HPDE6-E6E7 (cell line): ENCODE results near the gene CEP57L1.

Experiments used
- DNase-seq: peaks from one replicate; pipeline ENCODE4 v3.0.0; 2011; ENCODE audit warnings: missing footprints; ENCODE audit errors: extremely low spot score

CEP57L1 gene

GRCh38 chr6:109095036-109095834, at the start of gene CEP57L1:
CEP57L1 (plus strand) TSS chr6:109095507; CDS start chr6:109145222, 49,715 bp downstream.
- peak; percentile 63 for DNase-seq

DNA sequence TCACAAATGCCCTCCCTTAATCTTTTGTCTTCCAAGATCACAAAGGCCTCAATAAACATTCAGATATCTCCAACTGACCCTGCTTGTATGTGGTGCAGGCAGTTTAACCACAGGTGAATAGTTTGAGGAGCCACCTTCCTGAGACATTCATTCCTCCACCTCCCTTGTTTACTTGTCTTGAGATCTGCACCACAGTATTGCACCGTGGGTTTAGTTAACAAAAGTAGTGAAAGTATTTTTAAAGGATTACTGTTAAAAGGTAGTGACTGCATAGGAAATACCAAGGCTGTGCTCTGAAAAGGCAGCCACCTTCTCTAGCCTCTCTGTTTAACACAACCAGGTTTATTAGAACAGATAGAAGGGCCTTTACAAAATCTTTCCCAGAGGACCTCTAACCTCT, 47.1 kb upstream of the CEP57L1 start:
- no peak for DNase-seq

- no peak for DNase-seq
These were observed 46.5 kb upstream of the CEP57L1 start for GRCh38 chr6:109048670-109049415.

- DNase-seq, result peak; percentile 41
These were observed 45.3 kb upstream of the CEP57L1 start for GRCh38 chr6:109050012-109050411.

GRCh38 chr6:109050447-109051102, 44.7 kb upstream of the CEP57L1 start:
- no peak for DNase-seq

DNA sequence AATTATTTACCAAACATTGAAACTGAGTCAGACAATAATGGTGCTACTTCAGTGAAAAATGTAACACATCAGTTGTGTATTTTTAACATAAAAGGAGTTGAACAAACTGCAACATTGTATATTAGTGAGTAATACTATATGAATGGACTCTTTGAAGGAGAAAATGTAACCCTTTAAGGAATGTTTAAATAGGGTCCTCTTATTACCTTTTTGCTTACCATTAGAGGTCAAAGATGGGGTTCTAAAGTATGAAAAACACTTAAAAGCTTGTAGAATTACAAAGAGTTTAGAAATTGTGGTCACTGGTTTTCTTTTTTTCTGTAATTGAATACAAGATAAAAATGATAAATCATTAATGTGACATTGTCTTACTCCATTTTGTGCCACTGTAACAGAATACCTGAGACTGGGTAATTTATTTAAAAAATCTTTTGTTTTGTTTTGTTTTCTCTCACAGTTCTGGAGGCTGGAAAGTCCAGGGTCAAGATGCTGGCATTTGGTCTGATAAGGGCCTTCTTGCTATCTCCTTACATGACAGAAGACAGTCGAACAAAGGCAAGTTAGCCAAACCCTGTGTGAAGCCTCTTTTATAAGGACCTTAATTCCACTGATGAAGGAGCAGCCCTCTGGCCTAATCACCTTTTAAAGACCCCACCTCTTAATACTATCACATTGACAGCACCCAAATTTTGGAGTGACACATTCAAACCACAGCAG, 43.8 kb upstream of the CEP57L1 start:
- no peak for DNase-seq

GRCh38 chr6:109052018-109052651, 43.2 kb upstream of the CEP57L1 start:
- no peak for DNase-seq

- no peak for DNase-seq
These were observed 42.5 kb upstream of the CEP57L1 start for GRCh38 chr6:109052852-109053251.

DNA sequence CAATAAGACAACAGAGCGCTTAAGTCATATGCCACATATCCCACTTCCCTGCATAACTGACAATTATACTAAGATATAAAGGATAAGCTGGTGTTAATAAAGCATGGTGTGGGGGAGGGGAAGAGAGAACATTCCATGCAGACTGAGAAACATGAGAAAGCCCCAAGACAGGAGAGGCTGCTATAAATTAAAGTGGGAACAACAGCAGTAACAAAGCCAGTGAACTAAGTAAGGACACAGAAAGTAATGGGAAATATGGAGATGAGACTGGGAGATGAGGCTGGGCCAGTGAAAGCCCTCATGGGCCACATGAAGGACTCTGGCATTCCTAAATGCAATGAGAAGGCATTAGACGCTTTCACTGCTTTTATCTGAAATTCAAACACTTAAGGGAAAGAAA, 42.0 kb upstream of the CEP57L1 start:
- DNase-seq, result no peak

- DNase-seq, result no peak
These were observed 39.5 kb upstream of the CEP57L1 start for GRCh38 chr6:109055771-109056235.

GRCh38 chr6:109056661-109057060, 38.6 kb upstream of the CEP57L1 start:
- DNase-seq, result no peak

- no peak for DNase-seq
These were observed 36.7 kb upstream of the CEP57L1 start for GRCh38 chr6:109058620-109059019.

DNA sequence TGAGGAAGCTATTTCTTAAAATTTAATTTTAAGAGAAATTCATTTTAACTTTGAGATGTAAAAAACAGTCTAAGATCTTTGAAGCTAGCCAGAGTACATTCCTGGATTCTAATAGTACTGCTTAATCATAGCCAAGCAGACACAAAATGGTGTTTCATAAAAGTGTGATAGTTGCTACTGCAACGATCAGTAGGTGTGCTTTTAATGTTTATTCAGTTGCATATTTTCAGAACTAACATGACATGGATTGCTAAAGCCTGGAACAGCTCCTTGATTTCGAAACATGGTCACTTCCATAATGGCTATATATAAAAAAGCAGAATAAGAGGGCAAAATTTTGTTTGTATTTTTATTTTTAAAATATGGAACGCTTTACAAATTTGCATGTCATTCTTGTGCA, 36.2 kb upstream of the CEP57L1 start:
- no peak for DNase-seq

DNA sequence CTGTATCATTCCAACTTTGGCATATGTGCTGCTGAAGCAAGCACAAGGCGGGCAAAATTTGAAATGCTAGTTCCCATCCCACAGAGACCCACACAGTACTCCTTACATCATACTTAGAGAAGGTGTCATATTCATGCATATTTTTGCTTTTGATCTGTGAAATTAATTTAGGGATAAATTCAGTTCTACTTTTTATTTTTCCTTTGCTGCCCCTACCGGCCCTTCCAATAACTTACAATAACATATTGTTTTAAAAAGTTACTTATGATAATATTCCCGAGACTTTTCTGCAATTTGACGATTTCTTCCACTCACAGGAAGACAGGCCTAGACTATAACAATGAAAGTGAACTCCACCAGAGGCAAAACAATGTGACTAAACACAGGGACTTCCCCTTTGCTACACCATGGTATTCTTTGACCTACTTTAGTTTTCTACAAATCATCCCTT, 35.7 kb upstream of the CEP57L1 start:
- DNase-seq, result peak; percentile 22

- no peak for DNase-seq
These were observed 34.7 kb upstream of the CEP57L1 start for GRCh38 chr6:109060571-109060970.

GRCh38 chr6:109062216-109062615, 33.1 kb upstream of the CEP57L1 start:
- DNase-seq, result no peak

- DNase-seq, result no peak
These were observed 32.4 kb upstream of the CEP57L1 start for GRCh38 chr6:109062767-109063352.

DNA sequence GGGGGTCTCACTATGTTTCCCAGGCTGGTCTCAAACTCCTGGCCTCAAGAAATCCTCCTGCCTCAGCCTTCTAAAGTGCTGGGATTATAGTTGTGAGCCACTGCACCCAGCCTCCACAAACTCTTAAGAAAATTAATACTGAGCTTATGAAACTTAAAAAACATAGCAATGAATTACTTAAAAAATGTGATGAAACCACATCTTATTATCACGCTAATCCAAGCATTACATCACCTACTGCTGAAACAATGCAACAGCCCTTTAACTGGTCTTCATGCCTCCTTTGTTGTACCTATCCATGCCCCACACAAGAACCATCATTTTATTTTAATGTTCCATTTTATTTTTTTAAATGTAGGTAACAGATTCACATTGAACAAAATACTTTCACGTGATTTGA, 25.6 kb upstream of the CEP57L1 start:
- no peak for DNase-seq

GRCh38 chr6:109071125-109071917, 24.0 kb upstream of the CEP57L1 start:
- no peak for DNase-seq
